NT2/D1 (cell line): Measurements from ENCODE around the gene SIX4.

Experiments used
- DNase-seq: peaks from one replicate; pipeline ENCODE4 v3.0.0-alpha.2; 2011; ENCODE audit warnings: low read depth, low spot score
- H3K27me3 ChIP-seq: 2 replicates; pipeline ENCODE4 v1.6.0; 2011; ENCODE audit warnings: mild to moderate bottlenecking; ENCODE audit not compliant: insufficient read length, insufficient read depth
- H3K36me3 ChIP-seq: 2 replicates; pipeline ENCODE4 v1.6.1; 2011; ENCODE audit warnings: mild to moderate bottlenecking, low read length, mixed read lengths; ENCODE audit not compliant: insufficient read depth, insufficient read length
- H3K4me1 ChIP-seq: 2 replicates; pipeline ENCODE4 v1.5.1; 2011; ENCODE audit not compliant: insufficient read depth, insufficient read length
- H3K4me3 ChIP-seq: 2 replicates; pipeline ENCODE4 v1.5.1; 2011; ENCODE audit warnings: low read depth; ENCODE audit not compliant: insufficient read length
- H3K9ac ChIP-seq: 2 replicates; pipeline ENCODE4 v1.6.0; 2011; ENCODE audit warnings: low read depth; ENCODE audit not compliant: insufficient read length
- H3K9me3 ChIP-seq: 2 replicates; pipeline ENCODE4 v1.5.1; 2011; ENCODE audit warnings: mild to moderate bottlenecking, low read length; ENCODE audit not compliant: insufficient read depth
- SUZ12 ChIP-seq: IDR thresholded peaks from 2 replicates; pipeline ENCODE4 v1.6.1; 2011; ENCODE audit not compliant: insufficient read length, insufficient read depth; ENCODE audit errors: extremely low read depth
- YY1 ChIP-seq: IDR thresholded peaks from 2 replicates; pipeline ENCODE4 v1.6.1; 2011; ENCODE audit not compliant: insufficient read length, insufficient read depth
- ZNF274 ChIP-seq: IDR thresholded peaks from 2 replicates; pipeline ENCODE4 v1.6.1; 2011; ENCODE audit warnings: mild to moderate bottlenecking, low read depth, low read length

The SIX4 gene

GRCh38 chr14:60721326-60722106, 2.6 kb downstream of the SIX4 start:
- H3K27me3 ChIP-seq = no peaks in the 10 kb centered on the region
- TF ChIP-seq ZNF274 (no peak), SUZ12 (no peak), YY1 (no peak)
- H3K9me3 ChIP-seq = no peaks in the 10 kb centered on the region
- peaks cover 6% of the 10 kb centered on the region for H3K4me1 ChIP-seq
- peak overlapping the region; percentile 88 for H3K4me3 ChIP-seq
- no peak for DNase-seq
- H3K36me3 ChIP-seq = peaks cover 31% of the 10 kb centered on the region
- peak overlapping the region; percentile 86 for H3K9ac ChIP-seq

GRCh38 chr14:60720962-60721325, 3.2 kb downstream of the SIX4 start:
- Histone ChIP-seq H3K9me3 (no peaks in the 10 kb centered on the region), H3K27me3 (no peaks in the 10 kb centered on the region), H3K9ac (peak overlapping the region; percentile 51), H3K36me3 (peaks cover 31% of the 10 kb centered on the region), H3K4me3 (peak overlapping the region; percentile 29), H3K4me1 (peaks cover 6% of the 10 kb centered on the region)
- DNase-seq = no peak
- TF ChIP-seq SUZ12 (no peak), ZNF274 (no peak), YY1 (no peak)

DNA sequence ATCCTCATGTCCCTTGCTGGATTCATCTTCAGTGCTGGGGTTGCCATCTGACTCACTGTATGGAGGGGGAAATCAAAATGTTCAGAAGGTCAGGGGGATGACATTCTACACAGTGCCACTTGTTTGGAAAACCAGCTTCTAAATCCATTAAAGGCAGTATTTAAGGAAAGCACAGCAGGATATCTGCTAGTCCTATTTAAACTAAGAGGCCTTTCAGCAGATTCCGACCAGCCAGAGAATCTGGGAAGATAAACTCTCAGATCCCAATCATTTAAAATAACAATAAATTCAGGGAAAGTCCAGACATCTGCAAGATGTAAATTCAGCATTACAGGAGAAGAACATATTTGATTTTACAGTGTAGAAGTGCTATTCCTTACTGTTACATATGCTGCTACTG, 3.8 kb downstream of the SIX4 start:
- Histone ChIP-seq H3K4me3 (no peak overlapping the region), H3K9me3 (no peaks in the 10 kb centered on the region), H3K9ac (no peak overlapping the region), H3K4me1 (peaks cover 6% of the 10 kb centered on the region), H3K36me3 (peaks cover 34% of the 10 kb centered on the region), H3K27me3 (no peaks in the 10 kb centered on the region)
- no peak for DNase-seq
- TF ChIP-seq SUZ12 (no peak), ZNF274 (no peak), YY1 (no peak)

DNA sequence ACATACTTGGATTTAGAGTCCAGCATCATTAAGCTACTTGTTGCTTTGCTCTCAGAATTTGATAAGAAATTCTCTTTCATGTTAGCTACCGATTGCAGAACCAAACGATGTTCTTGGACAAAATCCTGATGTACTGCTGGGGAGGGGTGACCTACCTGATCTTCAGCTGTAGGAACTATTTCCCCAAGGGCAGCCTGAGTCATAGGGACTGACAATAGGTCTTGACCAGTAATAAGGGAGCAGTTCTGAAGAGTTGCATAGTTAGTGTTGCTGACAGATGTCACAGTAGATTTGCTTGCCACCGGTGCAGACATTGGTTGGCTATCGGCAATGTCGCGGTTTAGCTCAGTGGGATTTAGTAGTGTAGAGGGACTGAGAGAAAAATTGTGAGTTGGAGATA, 10.6 kb downstream of the SIX4 start:
- no peak overlapping the region for H3K4me3 ChIP-seq
- TF ChIP-seq YY1 (no peak), SUZ12 (no peak), ZNF274 (no peak)
- no peaks in the 10 kb centered on the region for H3K9me3 ChIP-seq
- H3K9ac ChIP-seq = no peak overlapping the region
- peaks cover 36% of the 10 kb centered on the region for H3K36me3 ChIP-seq
- no peak for DNase-seq
- H3K4me1 ChIP-seq = no peaks in the 10 kb centered on the region
- no peaks in the 10 kb centered on the region for H3K27me3 ChIP-seq

DNA sequence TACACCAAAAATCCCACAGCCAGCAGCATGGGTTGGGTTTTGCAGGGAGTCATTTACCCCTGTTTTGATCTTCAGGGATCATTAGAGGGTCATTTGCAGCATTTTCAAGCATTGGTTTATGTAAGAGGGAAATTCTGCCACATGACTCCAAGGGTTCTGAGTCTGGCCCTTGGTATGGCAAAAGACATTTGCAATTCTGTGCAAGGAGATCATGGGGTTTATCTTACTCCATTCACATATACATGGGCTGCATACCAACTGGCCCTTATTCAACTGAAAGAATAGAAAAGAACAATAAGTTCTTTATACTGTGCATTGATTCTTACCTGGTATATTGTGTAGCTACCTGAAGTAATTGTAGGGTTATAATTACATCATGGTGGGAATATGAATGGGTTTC, 13.7 kb downstream of the SIX4 start:
- DNase-seq = no peak
- TF ChIP-seq YY1 (no peak), SUZ12 (no peak), ZNF274 (no peak)
- H3K9me3 ChIP-seq = no peaks in the 10 kb centered on the region
- H3K4me3 ChIP-seq = no peak overlapping the region
- no peak overlapping the region for H3K9ac ChIP-seq
- H3K27me3 ChIP-seq = no peaks in the 10 kb centered on the region
- H3K36me3 ChIP-seq = peaks cover 21% of the 10 kb centered on the region
- H3K4me1 ChIP-seq = no peaks in the 10 kb centered on the region

DNA sequence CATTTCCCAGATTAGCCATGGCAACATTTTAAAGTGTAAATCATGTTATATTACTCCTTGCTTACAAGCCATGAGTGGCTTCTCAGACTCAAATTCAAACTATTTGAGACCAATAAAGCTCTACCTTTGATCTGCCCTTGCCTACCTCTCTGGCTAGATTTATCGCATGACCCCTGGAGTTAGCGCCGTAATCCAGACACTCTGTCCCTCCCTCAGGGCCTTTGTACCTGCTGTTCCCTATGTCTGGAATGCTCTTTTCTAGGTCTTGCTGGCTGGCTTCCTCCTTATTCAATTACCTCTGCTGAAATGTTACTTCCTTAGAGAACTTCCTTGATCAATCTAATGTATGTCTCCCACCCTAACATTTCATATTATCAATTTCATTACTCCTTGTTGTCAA, 16.3 kb downstream of the SIX4 start:
- no peaks in the 10 kb centered on the region for H3K4me1 ChIP-seq
- no peaks in the 10 kb centered on the region for H3K9me3 ChIP-seq
- no peak overlapping the region for H3K4me3 ChIP-seq
- no peak overlapping the region for H3K9ac ChIP-seq
- peaks cover 3% of the 10 kb centered on the region for H3K36me3 ChIP-seq
- no peak for TF ChIP-seq YY1
- TF ChIP-seq ZNF274 = no peak
- TF ChIP-seq SUZ12 = no peak
- DNase-seq = no peak
- H3K27me3 ChIP-seq = no peaks in the 10 kb centered on the region

- Histone ChIP-seq H3K4me3 (no peak overlapping the region), H3K27me3 (no peaks in the 10 kb centered on the region), H3K4me1 (no peaks in the 10 kb centered on the region), H3K9ac (no peak overlapping the region), H3K9me3 (peaks cover 8% of the 10 kb centered on the region; the same call in 1 of the 2 replicates), H3K36me3 (no peaks in the 10 kb centered on the region)
- no peak for DNase-seq
- TF ChIP-seq SUZ12 (no peak), YY1 (no peak), ZNF274 (no peak)
Observed at GRCh38 chr14:60705100-60705499, 19.1 kb downstream of the SIX4 start.
